Body of pancreas (tissue), 4 donors: Measurements from ENCODE around the gene FLT3. TPM values are rescaled to one million over a fixed set of nuclear protein-coding genes. Genes with fewer than 3 reads are reported as not detected.
"Not testable (repeated sequence)": the region's sequence is repeated elsewhere in the genome, so short reads cannot be mapped to it uniquely, and the experiment has no call there.

Source experiments
- ATAC-seq: fragments of 150-250 bp; one replicate; pipeline ENCODE4 v1.9.1; 2016
- DNase-seq, 4 donors: peaks; one replicate each; pipeline ENCODE4 v3.0.0-alpha.2; 2019
- H3K27ac ChIP-seq, 4 donors: fragments of 200-600 bp; sonication (generic); 1 replicate in 3 of 4; 2 replicates in 1 of 4; pipeline versions ENCODE4 v1.5.1 to v1.6.1; 2016 to 2019; ENCODE audit warnings: mild to moderate bottlenecking in 1 of 4, mixed read lengths in 1 of 4, moderate library complexity in 1 of 4
- H3K27me3 ChIP-seq, 2 donors: fragments of 200-600 bp; sonication (generic); one replicate each; pipeline ENCODE4 v1.6.0; 2016; ENCODE audit warnings: mild to moderate bottlenecking in 1 of 2
- H3K36me3 ChIP-seq, 2 donors: fragments of 200-600 bp; sonication (generic); replicated peaks in 1 of 2; 2 replicates each; pipeline ENCODE4 v1.5.1; 2016; ENCODE audit warnings: low read depth in 2 of 2; ENCODE audit not compliant: insufficient read depth in 1 of 2
- H3K4me1 ChIP-seq: fragments of 200-600 bp; sonication (generic); one replicate; pipeline ENCODE4 v1.6.0; 2016
- H3K4me3 ChIP-seq, 2 donors: fragments of 200-600 bp; sonication (generic); 1 replicate in 1 of 2; 2 replicates in 1 of 2; pipeline ENCODE4 v1.5.1; 2016 to 2019
- H3K9me3 ChIP-seq, 3 donors: fragments of 200-600 bp; sonication (generic); 1 replicate in 2 of 3; 2 replicates in 1 of 3; pipeline ENCODE4 v1.5.1; 2016
- POLR2A ChIP-seq, 3 donors: fragments of 450-650 bp; IDR thresholded peaks; one replicate each; pipeline ENCODE4 v1.6.1; 2016; ENCODE audit warnings: antibody characterized with exemption in 3 of 3, mild to moderate bottlenecking in 2 of 3
- WGBS, 2 donors: methylation state at CpG; one replicate each; pipeline ENCODE4 v1.1.5; 2017; 5-methylcytosine and 5-hydroxymethylcytosine counted together
- intact Hi-C: fragments of 100-400 bp; cut with DNase I; formaldehyde crosslinking; loops from one replicate; pipeline ENCODE4 v1.15.1; 2023
- total RNA-seq, 2 donors: library from RNA; depleted of rRNA; stranded (reverse); fragments of >200 nt; gene quantifications; one replicate each; pipeline ENCODE4 v1.1.0, GENCODE V29; 2016
- TF ChIP-seq, protein P1 (sequence below), 7 experiments: fragments of 450-650 bp in 4 of 7; fragments of 200-600 bp in 3 of 7; sonication (generic) in 3 of 7; IDR thresholded peaks; one replicate each; pipeline ENCODE4 v1.5.1; 2016 to 2019; ENCODE audit warnings: antibody characterized with exemption in 7 of 7

Gene FLT3
- total RNA-seq, result 1 to 10 TPM; 2.0 to 4.2 TPM

DNA sequence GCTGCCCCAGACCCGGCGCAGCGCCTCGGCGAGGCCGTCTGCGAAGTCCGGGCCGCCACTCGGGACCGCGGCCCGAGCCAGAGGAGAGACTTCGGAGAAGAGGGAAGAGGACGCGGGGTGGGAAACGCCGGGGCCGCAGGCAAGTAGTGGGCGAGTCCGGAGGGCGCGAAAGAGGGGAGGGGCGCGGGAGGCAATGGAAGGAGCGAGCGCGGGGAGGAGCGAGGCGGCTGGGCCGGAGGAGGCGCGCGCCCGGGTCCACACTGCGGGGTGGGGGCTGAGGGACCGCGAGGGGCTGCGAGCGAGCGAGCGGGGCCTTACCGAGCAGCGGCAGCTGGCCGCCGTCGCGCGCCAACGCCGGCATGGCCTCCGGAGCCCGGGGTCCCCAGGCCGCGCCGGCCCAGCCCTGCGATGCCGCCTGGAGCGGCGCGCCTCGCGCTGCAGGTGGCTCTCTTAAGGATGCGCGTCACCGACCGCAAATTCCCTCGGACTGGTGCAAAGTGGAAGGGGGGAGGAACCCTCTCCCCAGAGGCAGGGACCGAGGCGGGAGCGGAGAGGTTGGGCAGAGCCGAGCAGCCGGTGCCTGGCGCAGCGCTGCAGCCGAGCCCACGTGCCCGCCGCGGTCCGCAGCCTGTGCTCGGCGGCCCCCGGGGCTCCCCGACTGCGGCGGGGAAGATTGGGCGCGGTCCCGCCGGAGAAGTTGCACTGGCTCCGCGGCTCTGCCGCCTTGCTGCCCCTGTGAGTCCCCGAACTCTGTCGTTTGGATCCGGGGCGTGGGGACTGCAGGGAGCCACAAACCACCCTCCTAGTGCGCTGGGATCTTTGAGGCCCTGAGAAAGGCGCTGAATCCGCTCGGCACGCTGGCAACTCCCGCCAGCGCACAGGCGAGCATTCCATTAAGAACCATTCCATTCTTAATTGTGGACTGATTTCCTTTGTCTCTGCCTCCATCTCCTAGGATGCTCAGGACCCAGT is at the start of gene FLT3:
Gene FLT3, minus strand, starts transcription at position 427 of the 972 bp plus-strand sequence. Its CDS starts 66 bp downstream, at position 361.
- peak within 1 kb of the TSS in 1 of 2 donors; percentile 42 for H3K4me3 ChIP-seq
- H3K9me3 ChIP-seq, result no peaks in the 10 kb centered on the region
- no peaks in the 10 kb centered on the region for H3K27me3 ChIP-seq
- TF ChIP-seq, protein P1, sequence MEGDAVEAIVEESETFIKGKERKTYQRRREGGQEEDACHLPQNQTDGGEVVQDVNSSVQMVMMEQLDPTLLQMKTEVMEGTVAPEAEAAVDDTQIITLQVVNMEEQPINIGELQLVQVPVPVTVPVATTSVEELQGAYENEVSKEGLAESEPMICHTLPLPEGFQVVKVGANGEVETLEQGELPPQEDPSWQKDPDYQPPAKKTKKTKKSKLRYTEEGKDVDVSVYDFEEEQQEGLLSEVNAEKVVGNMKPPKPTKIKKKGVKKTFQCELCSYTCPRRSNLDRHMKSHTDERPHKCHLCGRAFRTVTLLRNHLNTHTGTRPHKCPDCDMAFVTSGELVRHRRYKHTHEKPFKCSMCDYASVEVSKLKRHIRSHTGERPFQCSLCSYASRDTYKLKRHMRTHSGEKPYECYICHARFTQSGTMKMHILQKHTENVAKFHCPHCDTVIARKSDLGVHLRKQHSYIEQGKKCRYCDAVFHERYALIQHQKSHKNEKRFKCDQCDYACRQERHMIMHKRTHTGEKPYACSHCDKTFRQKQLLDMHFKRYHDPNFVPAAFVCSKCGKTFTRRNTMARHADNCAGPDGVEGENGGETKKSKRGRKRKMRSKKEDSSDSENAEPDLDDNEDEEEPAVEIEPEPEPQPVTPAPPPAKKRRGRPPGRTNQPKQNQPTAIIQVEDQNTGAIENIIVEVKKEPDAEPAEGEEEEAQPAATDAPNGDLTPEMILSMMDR (IDR thresholded peaks at IDR 0.05), result no peak
- peak; percentile 46 to 65 (median 50) for TF ChIP-seq POLR2A (IDR thresholded peaks at IDR 0.05)
- H3K27ac ChIP-seq, result peak within 1 kb of the TSS; percentile 29 to 74 (median 64)
- DNase-seq (peak; percentile 52 to 71 (median 60)), ATAC-seq (peak; percentile 88)
- 0 to 1% methylated on average over 38 to 93 of the region's 106 CpGs for WGBS, 2 donors
- intact Hi-C loops, result no loop called here
- peaks cover 19% of the 10 kb centered on the region for H3K4me1 ChIP-seq
- no peaks in the 10 kb centered on the region for H3K36me3 ChIP-seq

DNA sequence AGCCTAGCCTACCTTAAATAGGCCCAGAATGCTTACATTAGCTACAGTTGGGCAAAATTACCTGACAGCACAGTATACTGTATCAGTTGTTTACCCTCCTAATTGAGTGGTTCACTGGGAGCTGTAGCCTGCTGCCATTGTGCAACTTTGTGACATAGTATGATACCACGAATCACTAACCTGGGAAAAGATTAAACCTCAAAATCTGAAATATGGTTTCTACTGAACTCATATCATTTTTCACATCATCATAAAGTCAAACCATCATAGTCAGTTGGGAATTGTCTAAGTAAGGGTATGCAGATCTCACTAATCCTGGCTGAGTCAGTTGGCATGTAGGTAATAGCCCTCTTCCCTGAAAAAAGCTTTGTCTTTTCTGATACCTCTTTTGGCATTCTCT is 47.1 kb upstream of the FLT3 start:
- 10 to 20% methylated on average over 1 of the region's 1 CpG for WGBS, 2 donors
- DNase-seq (no peak), ATAC-seq (no peak)
- Histone ChIP-seq H3K4me1 (peaks cover 29% of the 10 kb centered on the region), H3K27me3 (no peaks in the 10 kb centered on the region), H3K27ac (no peak overlapping the region), H3K4me3 (no peak overlapping the region), H3K9me3 (no peaks in the 10 kb centered on the region), H3K36me3 (no peaks in the 10 kb centered on the region)
- intact Hi-C loops, result no loop called here
- TF ChIP-seq POLR2A (IDR thresholded peaks at IDR 0.05), result no peak
- TF ChIP-seq, protein P1 (IDR thresholded peaks at IDR 0.05), result no peak

DNA sequence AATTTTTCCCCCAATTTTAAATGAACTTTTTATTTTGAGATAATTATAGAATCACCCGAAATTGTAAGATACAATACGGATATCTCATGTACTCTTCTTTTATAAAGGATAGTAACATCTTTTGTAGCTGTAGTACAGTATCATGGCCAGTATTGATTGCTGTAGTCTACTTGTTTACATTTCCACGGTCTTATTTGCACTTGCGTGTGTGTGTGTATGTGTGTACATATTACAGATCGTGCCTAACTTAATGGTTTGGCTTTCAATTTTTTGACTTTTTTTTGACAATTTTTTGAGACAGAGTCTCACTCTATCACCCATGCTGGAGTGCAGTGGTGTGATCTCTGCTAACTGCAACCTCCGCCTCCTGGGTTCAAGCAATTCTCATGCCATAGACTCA is 44.7 kb upstream of the FLT3 start:
- TF ChIP-seq POLR2A (IDR thresholded peaks at IDR 0.05), result no peak
- DNase-seq (peak in 1 of 4 donors; percentile 7), ATAC-seq (no peak)
- Histone ChIP-seq H3K4me1 (peaks cover 43% of the 10 kb centered on the region), H3K9me3 (no peaks in the 10 kb centered on the region), H3K4me3 (no peak overlapping the region), H3K27me3 (no peaks in the 10 kb centered on the region), H3K27ac (no peak overlapping the region), H3K36me3 (no peaks in the 10 kb centered on the region)
- WGBS, 2 donors, result 38 to 39% methylated on average over 6 of the region's 6 CpGs
- intact Hi-C loops, result no loop called here

DNA sequence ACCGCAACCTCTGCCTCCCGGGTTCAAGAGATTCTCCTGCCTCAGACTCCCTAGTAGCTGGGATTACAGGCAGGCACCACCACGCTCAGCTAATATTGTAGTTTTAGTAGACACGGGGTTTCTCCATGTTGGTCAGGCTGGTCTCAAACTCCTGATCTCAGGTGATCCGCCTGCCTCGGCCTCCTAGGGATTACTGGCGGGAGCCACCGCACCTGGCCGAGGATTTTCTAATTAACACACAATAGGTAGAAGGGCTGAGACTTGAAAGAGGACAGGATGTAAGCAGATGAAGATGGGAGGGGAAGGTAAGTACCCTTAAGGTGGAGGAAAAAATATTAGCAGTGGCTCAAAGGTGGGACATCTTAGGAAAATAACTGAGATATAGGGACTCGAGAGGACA is 41.2 kb upstream of the FLT3 start:
- H3K36me3 ChIP-seq, intact Hi-C loops, H3K9me3 ChIP-seq, DNase-seq, ATAC-seq, H3K4me3 ChIP-seq, H3K27ac ChIP-seq, H3K27me3 ChIP-seq: not testable (repeated sequence)
- peaks cover 39% of the 10 kb centered on the region for H3K4me1 ChIP-seq
- WGBS, 2 donors, result 62 to 75% methylated on average over 10 of the region's 10 CpGs

DNA sequence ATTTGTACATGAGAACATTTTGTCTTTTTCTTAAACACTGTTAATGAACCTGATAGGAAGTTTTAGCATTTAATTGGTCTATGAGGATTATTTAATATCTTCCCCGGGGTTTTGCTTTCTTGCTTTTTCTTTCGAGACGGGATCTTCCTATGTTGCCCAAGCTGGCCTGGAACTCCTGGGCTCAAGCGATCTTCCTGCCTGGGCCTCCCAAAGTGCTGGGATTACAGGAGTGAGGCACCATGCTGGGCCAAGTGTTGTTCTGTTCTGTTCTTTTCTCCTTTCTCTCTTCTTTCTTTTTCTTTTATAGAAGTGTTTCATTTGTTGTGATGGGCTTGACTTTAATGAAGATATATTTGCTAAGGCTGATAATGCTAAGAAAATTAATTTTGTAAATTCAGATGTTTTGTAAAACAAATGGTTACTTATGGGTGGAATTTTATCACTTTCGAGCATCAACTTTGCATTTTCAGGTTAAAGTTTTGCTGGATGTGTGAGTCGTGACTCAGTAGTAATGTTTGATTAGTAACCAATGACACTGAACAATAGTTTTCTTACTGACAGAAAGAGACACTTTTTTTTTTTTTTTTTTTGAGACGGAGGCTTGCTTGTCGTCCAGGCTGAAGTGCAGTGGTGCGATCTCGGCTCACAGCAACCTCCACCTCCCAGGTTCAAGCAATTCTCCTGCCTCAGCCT is 40.2 kb upstream of the FLT3 start:
- ATAC-seq (no peak), DNase-seq (no peak)
- Histone ChIP-seq H3K27me3 (no peaks in the 10 kb centered on the region), H3K27ac (peak overlapping the region in 3 of 4 donors; percentile 97 to 99 (median 99)), H3K36me3 (no peaks in the 10 kb centered on the region), H3K4me3 (no peak overlapping the region), H3K4me1 (peaks cover 39% of the 10 kb centered on the region), H3K9me3 (no peaks in the 10 kb centered on the region)
- 47 to 62% methylated on average over 10 of the region's 10 CpGs for WGBS, 2 donors
- intact Hi-C loops, result no loop called here
- TF ChIP-seq POLR2A (IDR thresholded peaks at IDR 0.05), result no peak
- TF ChIP-seq, protein P1 (IDR thresholded peaks at IDR 0.05), result no peak
